GM19043 (cell line): ENCODE measurements around the gene ZNF385A.

Experiments
- ATAC-seq: cut with Tn5 transposase; IDR thresholded peaks from one replicate; pipeline ENCODE4 v1.9.1; 2021; ENCODE audit warnings: low read depth; ENCODE audit not compliant: unreplicated experiment

Gene ZNF385A

DNA sequence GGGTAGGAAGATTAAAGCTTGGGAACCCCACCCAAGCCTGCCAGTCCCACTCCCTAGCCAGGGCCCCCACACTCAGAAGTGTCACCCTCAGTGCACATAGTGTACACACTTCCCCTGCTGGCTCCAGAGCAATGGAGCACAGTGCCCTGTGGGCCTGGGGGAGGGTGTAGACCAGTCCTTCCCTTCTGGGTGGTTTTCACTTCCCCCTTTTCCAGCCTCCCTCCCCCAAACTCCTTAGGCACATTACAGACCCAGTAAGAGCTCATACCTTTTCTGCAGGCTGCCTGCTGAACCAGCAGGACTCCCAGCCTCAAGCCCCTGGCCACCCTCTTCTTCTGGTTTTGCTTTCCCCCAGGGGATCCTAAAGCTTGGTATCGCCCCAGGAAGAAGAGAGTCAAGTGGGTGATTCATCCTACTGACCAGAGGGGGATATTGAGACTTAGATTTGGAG, at the start of gene ZNF385A:
Gene ZNF385A (minus strand): TSS at position 143 of the 451 bp plus-strand sequence. CDS start 219 bp downstream, outside the sequence.
- ATAC-seq: peak; percentile 57

DNA sequence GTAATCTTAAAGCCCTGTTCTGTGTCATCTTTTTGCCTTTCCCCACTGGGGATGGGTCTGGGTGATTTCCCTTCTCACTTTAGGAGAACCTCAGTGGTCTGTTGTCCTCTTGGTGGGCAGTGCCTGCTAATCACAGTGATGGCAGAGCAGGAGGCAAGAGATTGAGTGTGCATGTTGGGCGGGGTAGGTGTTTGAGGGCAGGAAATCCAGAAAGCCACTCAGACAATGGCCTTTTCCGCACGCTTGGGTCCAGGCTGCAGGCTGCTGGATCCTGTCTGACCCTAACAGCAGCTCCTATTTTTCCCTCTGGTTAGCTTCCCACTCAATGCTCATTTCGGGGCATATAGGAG, 48.3 kb upstream of the ZNF385A start:
- ATAC-seq: no peak

DNA sequence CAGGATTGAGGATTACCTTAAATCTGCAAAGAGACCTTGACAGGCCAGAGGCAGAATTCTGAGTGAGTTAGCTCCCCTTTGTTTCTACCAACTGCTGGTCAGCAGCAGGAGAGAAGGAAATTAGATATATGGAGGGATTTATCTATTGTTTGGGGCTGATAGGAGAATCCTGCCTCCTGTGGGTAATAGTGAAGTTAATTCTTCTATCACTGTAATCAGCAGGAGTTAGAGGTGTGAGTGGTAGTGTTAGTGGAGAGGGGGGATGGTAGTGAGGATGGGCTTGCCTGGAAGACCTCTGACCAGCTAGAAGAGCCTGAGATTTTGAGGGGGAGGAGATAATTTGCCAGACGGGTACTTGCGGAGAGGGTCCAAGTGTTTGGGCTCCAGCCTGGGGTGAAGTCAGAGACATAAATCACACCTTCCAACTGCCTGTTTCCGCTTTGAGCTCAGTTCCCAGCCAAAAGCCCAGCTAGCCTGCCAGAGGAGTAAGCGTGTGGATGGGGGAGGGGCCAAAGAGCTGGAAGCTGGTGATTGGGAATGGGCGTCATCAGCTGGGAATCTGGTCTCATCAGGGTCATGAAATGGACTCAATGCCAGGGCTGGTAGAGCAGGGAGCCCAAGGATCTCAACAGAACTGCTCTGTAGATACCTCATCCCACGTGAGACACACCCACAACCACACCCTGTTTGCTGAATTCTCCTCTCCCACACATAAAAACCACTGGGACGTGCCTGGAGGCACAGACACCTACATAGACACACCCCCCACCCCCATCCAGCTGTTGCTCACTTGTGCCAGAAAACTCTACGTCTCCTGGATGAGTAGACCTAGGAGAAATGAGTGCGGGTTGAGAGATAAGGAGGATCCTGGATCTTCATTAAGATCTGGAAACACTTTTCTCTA, 47.6 kb upstream of the ZNF385A start:
- ATAC-seq: no peak

GRCh38 chr12:54430471-54431069, 46.0 kb upstream of the ZNF385A start:
- no peak for ATAC-seq

DNA sequence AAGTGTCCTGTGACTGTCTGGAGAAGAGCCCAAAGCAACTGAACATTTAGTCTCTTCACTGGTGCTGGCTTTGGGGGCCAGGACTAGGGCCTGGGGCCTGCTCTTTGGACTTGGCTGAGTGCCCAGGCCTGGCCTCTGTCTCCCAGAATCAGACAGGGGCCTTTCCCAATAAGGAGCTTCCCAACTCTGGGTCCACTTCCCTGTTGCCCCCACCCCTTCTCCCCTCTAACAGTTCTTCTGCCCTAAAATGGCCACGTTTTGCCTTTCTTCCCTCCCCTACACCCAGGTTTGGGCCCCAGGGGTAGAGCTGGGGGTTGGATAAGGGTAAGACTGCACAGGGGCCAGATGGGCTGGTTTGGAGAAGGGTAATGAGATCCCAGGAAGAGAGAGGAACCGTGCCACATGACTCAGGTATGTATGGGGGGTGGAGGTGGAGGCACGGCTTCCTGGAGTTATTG, 44.5 kb upstream of the ZNF385A start:
- no peak for ATAC-seq

DNA sequence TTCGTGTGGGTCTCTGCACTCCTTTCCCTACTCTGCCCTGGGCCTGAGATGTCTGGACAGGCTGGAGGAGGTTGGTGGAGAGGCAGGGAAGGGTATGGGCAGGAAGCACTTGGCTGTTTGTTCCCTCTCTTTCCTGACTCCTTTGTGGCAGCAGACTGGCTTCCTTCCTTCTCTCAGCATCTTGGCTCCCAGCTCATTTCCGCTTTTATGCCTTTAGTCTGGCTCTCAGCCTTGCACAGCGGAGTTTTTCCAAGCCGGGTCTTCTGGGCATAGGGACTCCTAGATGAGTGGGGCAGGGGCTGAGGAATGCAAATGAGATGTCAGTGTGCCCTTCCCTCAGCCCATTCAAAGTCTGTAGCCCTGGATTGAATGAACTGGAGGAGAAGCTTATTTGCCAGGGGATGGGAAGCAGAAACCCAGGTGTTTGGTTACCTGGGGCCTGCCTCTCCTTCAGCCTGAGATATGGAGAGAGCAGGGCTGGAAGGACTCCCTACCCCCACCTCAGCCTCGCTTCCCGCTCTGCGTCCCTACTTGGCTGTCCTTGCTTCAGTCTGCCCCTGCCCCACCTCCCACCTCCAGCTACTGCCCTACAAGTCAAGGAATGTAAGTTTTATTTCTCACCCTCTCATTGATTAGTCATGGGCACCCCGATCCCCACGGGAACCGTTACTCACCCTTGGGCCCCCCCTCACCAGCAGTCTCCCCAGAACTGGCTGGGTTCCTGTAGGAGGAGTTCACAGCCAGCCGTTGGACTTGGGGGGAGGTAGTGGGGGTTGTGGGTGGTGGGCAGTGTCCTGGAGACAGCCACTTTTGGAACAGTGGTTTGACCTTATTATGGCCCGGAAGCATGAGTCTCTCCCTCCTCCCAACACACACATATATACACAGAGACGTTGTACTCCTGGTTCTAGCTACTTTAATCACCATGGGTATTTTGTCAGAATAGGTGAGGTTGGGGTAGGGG, 43.8 kb upstream of the ZNF385A start:
- ATAC-seq: no peak

DNA sequence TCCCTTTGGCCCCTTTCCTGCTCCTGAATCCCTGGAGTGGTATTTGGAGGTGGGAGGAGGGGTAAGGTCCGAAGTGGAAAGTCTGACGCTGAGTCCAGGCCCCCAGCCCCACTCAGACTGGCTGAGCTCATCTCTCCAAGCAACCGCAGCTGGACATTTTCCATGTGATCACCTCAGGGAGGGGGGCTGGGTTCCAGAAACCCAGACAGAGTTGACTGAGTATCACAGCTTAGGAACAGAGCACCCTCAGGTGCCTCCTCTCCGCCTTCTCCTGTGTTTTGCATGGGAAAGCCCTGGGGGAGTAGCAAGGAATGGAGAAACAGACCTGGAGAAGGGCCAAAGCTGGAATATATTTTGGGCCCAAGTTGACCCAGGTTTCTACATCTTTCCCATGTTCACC, 42.6 kb upstream of the ZNF385A start:
- no peak for ATAC-seq

- no peak for ATAC-seq
Observed at GRCh38 chr12:54426690-54427089, 42.2 kb upstream of the ZNF385A start.

DNA sequence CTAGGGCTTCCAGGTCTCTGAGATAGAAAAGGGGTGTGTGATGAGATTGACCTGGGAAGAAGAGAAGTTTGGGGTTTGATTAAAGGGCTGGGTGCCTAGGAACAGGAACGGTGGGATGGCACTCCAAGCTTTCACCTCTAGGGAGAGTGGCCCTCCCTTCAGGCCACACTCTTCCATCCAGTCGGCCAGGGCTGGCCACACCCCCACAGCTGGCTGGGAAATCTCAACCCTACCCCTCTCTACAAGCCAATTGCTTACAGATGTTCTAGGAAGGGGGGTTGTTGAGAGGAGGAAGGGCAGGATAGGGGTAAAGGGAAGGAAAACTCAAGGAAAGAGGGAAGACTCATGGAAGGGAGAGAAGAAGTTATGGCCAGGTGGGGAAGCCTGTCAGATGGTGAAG, 41.2 kb upstream of the ZNF385A start:
- no peak for ATAC-seq

DNA sequence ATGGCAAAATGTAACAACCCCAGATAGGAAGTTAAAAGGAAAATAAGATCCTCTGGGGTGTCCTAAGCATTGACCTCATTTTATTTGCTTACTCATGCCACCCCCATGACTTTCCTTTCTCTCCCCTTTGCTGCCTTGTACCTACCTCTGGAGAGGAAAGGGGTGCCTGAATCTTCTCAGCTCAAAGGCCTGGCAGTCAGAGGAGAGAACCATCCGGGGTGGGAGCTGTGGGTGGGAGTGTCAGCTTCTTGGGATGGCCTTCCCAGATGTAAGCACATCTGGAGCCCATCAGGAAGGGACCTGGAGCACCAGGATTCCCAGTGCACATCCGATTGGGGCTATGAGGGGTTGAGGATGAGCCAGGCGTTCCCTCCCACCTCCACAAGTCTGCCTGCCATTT, 39.7 kb upstream of the ZNF385A start:
- ATAC-seq: no peak

DNA sequence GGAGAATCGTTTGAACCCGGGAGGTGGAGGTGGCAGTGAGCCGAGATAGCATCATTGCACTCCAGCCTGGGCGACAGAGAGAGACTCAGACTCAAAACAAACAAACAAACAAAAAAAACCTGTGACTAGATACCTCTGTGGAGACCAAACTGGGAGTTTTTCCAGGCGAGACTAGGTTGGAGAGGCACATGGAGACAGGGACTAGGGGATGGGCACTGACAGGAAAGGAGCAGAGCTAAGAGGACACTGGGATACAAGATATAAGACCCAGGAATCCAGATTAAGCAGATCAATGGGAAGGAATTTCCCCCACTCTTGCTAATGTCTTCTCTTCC, 39.2 kb upstream of the ZNF385A start:
- ATAC-seq: no peak

GRCh38 chr12:54421879-54422250, 37.3 kb upstream of the ZNF385A start:
- ATAC-seq: no peak

- ATAC-seq: no peak
Observed at GRCh38 chr12:54421175-54421878, 36.8 kb upstream of the ZNF385A start.

DNA sequence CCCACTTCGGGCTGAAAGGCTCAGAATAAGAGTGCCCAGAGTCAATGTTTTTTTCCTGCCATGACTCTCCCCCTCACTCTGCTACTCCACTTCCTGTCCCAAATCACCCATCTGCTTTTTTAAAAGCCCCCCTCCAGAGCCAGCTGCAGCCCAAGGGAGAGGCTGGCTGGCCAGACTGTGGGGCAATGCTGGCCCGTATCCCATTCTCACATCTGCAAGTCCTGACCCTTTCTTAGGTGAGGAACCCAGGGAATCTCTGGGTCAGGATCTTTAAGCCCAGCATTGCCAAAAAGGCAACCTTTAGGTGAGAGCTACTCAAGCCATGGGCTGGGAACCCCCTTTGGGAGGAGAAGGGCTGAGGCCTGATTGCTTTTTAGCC, 36.2 kb upstream of the ZNF385A start:
- no peak for ATAC-seq

DNA sequence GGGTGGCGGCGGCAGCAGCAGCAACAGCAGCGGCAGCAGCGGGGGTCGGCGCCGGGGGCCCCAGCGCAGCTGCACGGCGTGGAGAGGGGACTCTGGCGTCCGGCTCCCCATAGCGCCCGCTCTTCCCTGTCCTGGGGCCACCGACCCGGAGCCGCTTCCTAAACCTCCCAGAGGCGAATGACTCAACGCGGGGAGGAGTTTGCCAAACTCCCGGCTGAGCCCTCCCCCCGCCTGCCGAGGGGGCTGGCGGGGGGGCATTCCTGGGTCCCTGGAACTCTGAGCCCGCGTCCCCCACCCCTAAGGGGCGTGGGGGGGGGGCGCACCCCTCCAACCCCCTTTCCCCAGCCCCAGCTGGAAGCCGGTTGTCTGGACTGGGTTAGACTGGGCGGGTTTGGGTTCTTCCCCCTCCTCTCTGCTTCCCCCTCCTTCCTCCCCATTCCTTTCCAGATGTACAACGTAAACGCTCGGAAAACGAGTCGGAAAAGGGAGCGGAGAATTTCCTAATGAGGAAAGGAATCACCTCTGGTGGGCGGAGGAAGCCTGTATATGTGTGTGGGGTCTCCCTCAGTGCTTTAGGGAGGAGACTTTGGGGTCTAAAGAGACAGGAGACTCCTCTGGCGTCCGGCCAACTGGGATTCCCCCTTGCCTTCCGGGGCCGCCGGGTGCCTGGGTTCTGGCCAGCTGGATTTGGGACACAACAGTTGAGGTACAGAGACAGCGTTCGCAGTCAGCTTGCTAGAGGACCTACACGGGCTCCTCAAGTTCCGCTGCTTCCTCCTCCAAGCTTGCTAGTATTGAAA, 34.8 kb upstream of the ZNF385A start, which contains the start of gene ITGA5:
Gene ITGA5 (minus strand): TSS at position 179 of the 800 bp plus-strand sequence. CDS start 68 bp downstream, at position 111.
- no peak for ATAC-seq

- ATAC-seq: no peak
Observed at GRCh38 chr12:54418441-54419087, 34.0 kb upstream of the ZNF385A start.

GRCh38 chr12:54417712-54418440, 33.3 kb upstream of the ZNF385A start:
- ATAC-seq: no peak
